Measurements from ENCODE around the gene RPP14. TPM values are rescaled to one million over a fixed set of nuclear protein-coding genes. Genes with fewer than 3 reads are reported as not detected.

Gene RPP14
- total and polyA plus RNA-seq, 10 of the 15 experiments (the other 5 are each of a cell fraction or from before 2014, with no cell fraction given) = 9.1 to 21.2 (median 12.7) TPM

DNA sequence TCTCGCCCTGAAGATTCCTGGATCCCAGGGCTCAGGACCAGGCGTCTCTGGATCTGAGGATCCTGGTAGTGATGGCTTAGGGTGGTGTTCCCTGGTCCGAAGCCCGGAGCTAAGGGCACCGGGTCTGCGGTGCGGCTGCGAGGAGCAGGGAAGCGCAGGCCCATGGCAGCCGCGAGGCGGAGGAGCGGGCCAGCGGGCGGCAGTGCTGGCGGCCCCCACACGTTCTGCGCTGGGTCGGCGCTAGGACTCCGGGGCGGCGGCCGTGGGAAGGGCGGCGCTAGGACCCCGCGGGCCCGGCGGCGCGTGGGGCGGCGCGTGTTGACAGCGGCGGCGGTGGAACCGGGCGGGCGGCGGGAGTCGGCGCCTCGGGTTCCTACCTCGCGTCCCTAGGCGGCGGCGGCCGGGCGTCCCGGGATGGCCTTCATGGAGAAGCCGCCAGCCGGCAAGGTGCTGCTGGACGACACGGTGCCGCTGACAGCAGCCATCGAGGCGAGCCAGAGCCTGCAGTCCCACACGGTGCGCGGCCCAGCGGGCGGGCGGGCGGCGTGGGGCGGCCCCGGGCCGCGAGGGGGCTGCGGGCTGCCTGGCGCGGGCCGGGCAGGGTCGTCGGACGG, 26.6 kb downstream of the RPP14 start, which contains the start of gene PXK (continued):
- no peak for TF ChIP-seq ZBTB40 (IDR thresholded peaks at IDR 0.05; ENCODE audit: borderline replicate concordance)
- no peak for TF ChIP-seq RAD51 (IDR thresholded peaks at IDR 0.05)
- TF ChIP-seq SUZ12 (IDR thresholded peaks at IDR 0.05; ENCODE audit: unreplicated experiment) = no peak
- TF ChIP-seq, protein P1, sequence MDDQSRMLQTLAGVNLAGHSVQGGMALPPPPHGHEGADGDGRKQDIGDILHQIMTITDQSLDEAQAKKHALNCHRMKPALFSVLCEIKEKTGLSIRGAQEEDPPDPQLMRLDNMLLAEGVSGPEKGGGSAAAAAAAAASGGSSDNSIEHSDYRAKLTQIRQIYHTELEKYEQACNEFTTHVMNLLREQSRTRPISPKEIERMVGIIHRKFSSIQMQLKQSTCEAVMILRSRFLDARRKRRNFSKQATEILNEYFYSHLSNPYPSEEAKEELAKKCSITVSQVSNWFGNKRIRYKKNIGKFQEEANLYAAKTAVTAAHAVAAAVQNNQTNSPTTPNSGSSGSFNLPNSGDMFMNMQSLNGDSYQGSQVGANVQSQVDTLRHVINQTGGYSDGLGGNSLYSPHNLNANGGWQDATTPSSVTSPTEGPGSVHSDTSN (IDR thresholded peaks at IDR 0.05; ENCODE audit: insufficient replicate concordance, low read depth, low read length) = peak; percentile 35
- no peak for TF ChIP-seq SMAD1 (IDR thresholded peaks at IDR 0.05; ENCODE audit: low read depth, partially characterized antibody)
- TF ChIP-seq, protein P2, sequence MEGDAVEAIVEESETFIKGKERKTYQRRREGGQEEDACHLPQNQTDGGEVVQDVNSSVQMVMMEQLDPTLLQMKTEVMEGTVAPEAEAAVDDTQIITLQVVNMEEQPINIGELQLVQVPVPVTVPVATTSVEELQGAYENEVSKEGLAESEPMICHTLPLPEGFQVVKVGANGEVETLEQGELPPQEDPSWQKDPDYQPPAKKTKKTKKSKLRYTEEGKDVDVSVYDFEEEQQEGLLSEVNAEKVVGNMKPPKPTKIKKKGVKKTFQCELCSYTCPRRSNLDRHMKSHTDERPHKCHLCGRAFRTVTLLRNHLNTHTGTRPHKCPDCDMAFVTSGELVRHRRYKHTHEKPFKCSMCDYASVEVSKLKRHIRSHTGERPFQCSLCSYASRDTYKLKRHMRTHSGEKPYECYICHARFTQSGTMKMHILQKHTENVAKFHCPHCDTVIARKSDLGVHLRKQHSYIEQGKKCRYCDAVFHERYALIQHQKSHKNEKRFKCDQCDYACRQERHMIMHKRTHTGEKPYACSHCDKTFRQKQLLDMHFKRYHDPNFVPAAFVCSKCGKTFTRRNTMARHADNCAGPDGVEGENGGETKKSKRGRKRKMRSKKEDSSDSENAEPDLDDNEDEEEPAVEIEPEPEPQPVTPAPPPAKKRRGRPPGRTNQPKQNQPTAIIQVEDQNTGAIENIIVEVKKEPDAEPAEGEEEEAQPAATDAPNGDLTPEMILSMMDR (IDR thresholded peaks at IDR 0.05 in 2 of 3, conservative IDR thresholded peaks at IDR 0.05 in 1 of 3; ENCODE audit: control insufficient read depth in 2 of 3, extremely low read depth in 1 of 3, insufficient read depth in 1 of 3, low read depth in 3 of 3, low read length in 3 of 3) = peak in 2 of 3 experiments; percentile 14 to 31; a peak in 1 of 6 replicates
- TF ChIP-seq, protein P3, sequence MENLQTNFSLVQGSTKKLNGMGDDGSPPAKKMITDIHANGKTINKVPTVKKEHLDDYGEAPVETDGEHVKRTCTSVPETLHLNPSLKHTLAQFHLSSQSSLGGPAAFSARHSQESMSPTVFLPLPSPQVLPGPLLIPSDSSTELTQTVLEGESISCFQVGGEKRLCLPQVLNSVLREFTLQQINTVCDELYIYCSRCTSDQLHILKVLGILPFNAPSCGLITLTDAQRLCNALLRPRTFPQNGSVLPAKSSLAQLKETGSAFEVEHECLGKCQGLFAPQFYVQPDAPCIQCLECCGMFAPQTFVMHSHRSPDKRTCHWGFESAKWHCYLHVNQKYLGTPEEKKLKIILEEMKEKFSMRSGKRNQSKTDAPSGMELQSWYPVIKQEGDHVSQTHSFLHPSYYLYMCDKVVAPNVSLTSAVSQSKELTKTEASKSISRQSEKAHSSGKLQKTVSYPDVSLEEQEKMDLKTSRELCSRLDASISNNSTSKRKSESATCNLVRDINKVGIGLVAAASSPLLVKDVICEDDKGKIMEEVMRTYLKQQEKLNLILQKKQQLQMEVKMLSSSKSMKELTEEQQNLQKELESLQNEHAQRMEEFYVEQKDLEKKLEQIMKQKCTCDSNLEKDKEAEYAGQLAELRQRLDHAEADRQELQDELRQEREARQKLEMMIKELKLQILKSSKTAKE (IDR thresholded peaks at IDR 0.05; ENCODE audit: low read depth, poor library complexity, severe bottlenecking) = no peak
- TF ChIP-seq ZBED1 (IDR thresholded peaks at IDR 0.05; ENCODE audit: borderline replicate concordance) = no peak
- no peak for TF ChIP-seq STAT3 (IDR thresholded peaks at IDR 0.05; ENCODE audit: low read depth, low read length)
- TF ChIP-seq ZNF592 (IDR thresholded peaks at IDR 0.05) = peak; percentile 76; the same call in 1 of the 2 replicates
- TF ChIP-seq NR2C1 (IDR thresholded peaks at IDR 0.05) = peak; percentile 59; the same call in 1 of the 2 replicates
- TF ChIP-seq NR2C2 (IDR thresholded peaks at IDR 0.05; ENCODE audit: borderline replicate concordance, control insufficient read depth, insufficient read length, low read depth) = no peak
- peak; percentile 80 for TF ChIP-seq KLF5 (IDR thresholded peaks at IDR 0.05; ENCODE audit: partially characterized antibody)
- no peak for TF ChIP-seq BCL11A (IDR thresholded peaks at IDR 0.05; ENCODE audit: low read depth, low read length)
- TF ChIP-seq GABPA (IDR thresholded peaks at IDR 0.05; ENCODE audit: low read depth) = no peak

Measured in GM12878 (cell line).